HG03025 (cell line): ENCODE measurements around the gene ATN1.
A peak's percentile ranks its signal among the peaks of the same experiment; 100 is the strongest.

ENCODE experiments used
- ATAC-seq: cut with Tn5 transposase; IDR thresholded peaks from one replicate; pipeline ENCODE4 v1.9.1; 2021; ENCODE audit warnings: mild to moderate bottlenecking, moderate library complexity; ENCODE audit not compliant: unreplicated experiment, low FRiP score

ATN1 gene

GRCh38 chr12:6968426-6968825 lies 40.7 kb downstream of the ATN1 start:
- no peak for ATAC-seq

GRCh38 chr12:6970096-6970527 lies 42.4 kb downstream of the ATN1 start:
- ATAC-seq, result peak; percentile 18

- ATAC-seq, result no peak
Measured at GRCh38 chr12:6974180-6974579, 46.4 kb downstream of the ATN1 start.

GRCh38 chr12:6975297-6976032 lies 47.7 kb downstream of the ATN1 start:
- ATAC-seq, result no peak

GRCh38 chr12:6977653-6978052 lies 49.9 kb downstream of the ATN1 start:
- ATAC-seq, result no peak

- no peak for ATAC-seq
Measured at GRCh38 chr12:6978188-6978587, 50.4 kb downstream of the ATN1 start.

- ATAC-seq, result no peak
Measured at GRCh38 chr12:6978611-6979011, 50.9 kb downstream of the ATN1 start.

GRCh38 chr12:6979021-6979420 lies 51.3 kb downstream of the ATN1 start:
- no peak for ATAC-seq

- ATAC-seq, result no peak
Measured at GRCh38 chr12:6979453-6979852, 51.7 kb downstream of the ATN1 start.

GRCh38 chr12:6980075-6980474 lies 52.3 kb downstream of the ATN1 start:
- no peak for ATAC-seq

- no peak for ATAC-seq
Measured at GRCh38 chr12:6980740-6981139, 53.0 kb downstream of the ATN1 start.

- ATAC-seq, result no peak
Measured at GRCh38 chr12:6981152-6982052, 53.6 kb downstream of the ATN1 start.

- no peak for ATAC-seq
Measured at GRCh38 chr12:6982532-6982931, 54.8 kb downstream of the ATN1 start.

GRCh38 chr12:6987956-6988553 lies 60.3 kb downstream of the ATN1 start:
- no peak for ATAC-seq
